Measurements from ENCODE around the gene EFTUD2. TPM values are rescaled to one million over a fixed set of nuclear protein-coding genes. Genes with fewer than 3 reads are reported as not detected.

Gene EFTUD2
- total and polyA plus RNA-seq, 10 donors, result 39.0 to 140 (median 102) TPM

- no peaks in the 10 kb centered on the region for H3K9me3 ChIP-seq
- no peak overlapping the region for H3K27ac ChIP-seq
- peaks cover 0 to 10% (median 0%) of the 10 kb centered on the region in 7 donors for H3K27me3 ChIP-seq (replicated peaks in 1 of 7)
- no peak overlapping the region for H3K4me3 ChIP-seq
- WGBS, 5 donors, result 64 to 77% (median 72%) methylated on average over 4 of the region's 4 CpGs
- TF ChIP-seq CTCF (IDR thresholded peaks at IDR 0.05 in 8 of 11, conservative IDR thresholded peaks at IDR 0.05 in 3 of 11) (no peak), POLR2A (IDR thresholded peaks at IDR 0.05) (no peak), POLR2AphosphoS5 (IDR thresholded peaks at IDR 0.05) (no peak)
- H3K4me1 ChIP-seq, result no peaks in the 10 kb centered on the region
- intact Hi-C loops (cut with DNase I; ENCODE audit: low total_unique reads), result no loop called here
- H3K36me3 ChIP-seq, result no peaks in the 10 kb centered on the region
- no peak for DNase-seq
Measured at GRCh38 chr17:44840274-44840673, 59.0 kb downstream of the EFTUD2 start.

GRCh38 chr17:44837196-44837595 is 62.0 kb downstream of the EFTUD2 start:
- no peaks in the 10 kb centered on the region for H3K4me1 ChIP-seq
- WGBS, 5 donors, result 48 to 88% (median 68%) methylated on average over 2 of the region's 2 CpGs
- no peak overlapping the region for H3K27ac ChIP-seq
- TF ChIP-seq POLR2AphosphoS5 (IDR thresholded peaks at IDR 0.05), result no peak
- no peak for TF ChIP-seq CTCF (IDR thresholded peaks at IDR 0.05 in 8 of 11, conservative IDR thresholded peaks at IDR 0.05 in 3 of 11)
- no peak for TF ChIP-seq POLR2A (IDR thresholded peaks at IDR 0.05)
- H3K27me3 ChIP-seq (replicated peaks in 1 of 7), result peaks cover 0 to 39% (median 5%) of the 10 kb centered on the region in 7 donors
- intact Hi-C loops (cut with DNase I; ENCODE audit: low total_unique reads), result no loop called here
- H3K9me3 ChIP-seq, result no peaks in the 10 kb centered on the region
- H3K36me3 ChIP-seq, result no peaks in the 10 kb centered on the region
- DNase-seq, result no peak
- no peak overlapping the region for H3K4me3 ChIP-seq

- peaks cover 6 to 26% (median 22%) of the 10 kb centered on the region in 6 donors for H3K4me1 ChIP-seq
- no peak overlapping the region for H3K4me3 ChIP-seq
- TF ChIP-seq CTCF (IDR thresholded peaks at IDR 0.05 in 8 of 11, conservative IDR thresholded peaks at IDR 0.05 in 3 of 11), result no peak
- no peak for TF ChIP-seq POLR2A (IDR thresholded peaks at IDR 0.05)
- TF ChIP-seq POLR2AphosphoS5 (IDR thresholded peaks at IDR 0.05), result no peak
- H3K36me3 ChIP-seq, result no peaks in the 10 kb centered on the region
- WGBS, 5 donors, result 82 to 93% (median 91%) methylated on average over 5 of the region's 5 CpGs
- intact Hi-C loops (cut with DNase I; ENCODE audit: low total_unique reads), result no loop called here
- H3K27ac ChIP-seq, result no peak overlapping the region
- peaks cover 6 to 83% (median 46%) of the 10 kb centered on the region in 7 donors for H3K27me3 ChIP-seq (replicated peaks in 1 of 7)
- no peaks in the 10 kb centered on the region for H3K9me3 ChIP-seq
- DNase-seq, result no peak
Measured at GRCh38 chr17:44832805-44833204, 66.4 kb downstream of the EFTUD2 start.

GRCh38 chr17:44831371-44831770 is 67.9 kb downstream of the EFTUD2 start:
- Histone ChIP-seq H3K27me3 (replicated peaks in 1 of 7) (peaks cover 6 to 97% (median 60%) of the 10 kb centered on the region in 7 donors), H3K9me3 (no peaks in the 10 kb centered on the region), H3K36me3 (no peaks in the 10 kb centered on the region), H3K4me1 (peaks cover 6 to 26% (median 22%) of the 10 kb centered on the region in 6 donors), H3K4me3 (no peak overlapping the region), H3K27ac (no peak overlapping the region)
- WGBS, 5 donors, result 81 to 92% (median 82%) methylated on average over 12 of the region's 12 CpGs
- intact Hi-C loops (cut with DNase I; ENCODE audit: low total_unique reads), result no loop called here
- TF ChIP-seq POLR2A (IDR thresholded peaks at IDR 0.05) (no peak), POLR2AphosphoS5 (IDR thresholded peaks at IDR 0.05) (no peak), CTCF (IDR thresholded peaks at IDR 0.05 in 8 of 11, conservative IDR thresholded peaks at IDR 0.05 in 3 of 11) (no peak)
- DNase-seq, result peak; percentile 5
